Left hindlimb (tissue), 1 donor: ENCODE measurements around the gene PLXNB2.

ENCODE experiments used
- DNase-seq: peaks from one replicate; pipeline ENCODE4 v3.0.0-alpha.2; 2018

PLXNB2 gene

GRCh38 chr22:50297510-50298265 is 9.8 kb downstream of the PLXNB2 start:
- DNase-seq, result no peak

GRCh38 chr22:50296658-50297490 is 10.6 kb downstream of the PLXNB2 start:
- no peak for DNase-seq

GRCh38 chr22:50294319-50294656 is 13.2 kb downstream of the PLXNB2 start:
- DNase-seq, result no peak

- DNase-seq, result peak; percentile 80
Measured at GRCh38 chr22:50293441-50294318, 13.8 kb downstream of the PLXNB2 start.

- no peak for DNase-seq
Measured at GRCh38 chr22:50292643-50293440, 14.6 kb downstream of the PLXNB2 start.

GRCh38 chr22:50289942-50290630 is 17.4 kb downstream of the PLXNB2 start:
- no peak for DNase-seq

- DNase-seq, result no peak
Measured at GRCh38 chr22:50289151-50289941, 18.1 kb downstream of the PLXNB2 start.

GRCh38 chr22:50287731-50288130 is 19.7 kb downstream of the PLXNB2 start:
- DNase-seq, result no peak

GRCh38 chr22:50286701-50287318 is 20.6 kb downstream of the PLXNB2 start:
- DNase-seq, result no peak

- no peak for DNase-seq
Measured at GRCh38 chr22:50286275-50286674, 21.2 kb downstream of the PLXNB2 start.

GRCh38 chr22:50285568-50286229 is 21.7 kb downstream of the PLXNB2 start:
- no peak for DNase-seq

- DNase-seq, result no peak
Measured at GRCh38 chr22:50284479-50284878, 23.0 kb downstream of the PLXNB2 start.

- no peak for DNase-seq
Measured at GRCh38 chr22:50283821-50284220, 23.6 kb downstream of the PLXNB2 start.

GRCh38 chr22:50282361-50283155 is 24.9 kb downstream of the PLXNB2 start:
- DNase-seq, result no peak

GRCh38 chr22:50281957-50282356 is 25.5 kb downstream of the PLXNB2 start:
- DNase-seq, result no peak

GRCh38 chr22:50281384-50281760 is 26.1 kb downstream of the PLXNB2 start:
- DNase-seq, result no peak

GRCh38 chr22:50280708-50281383 is 26.6 kb downstream of the PLXNB2 start:
- DNase-seq, result no peak

- DNase-seq, result no peak
Measured at GRCh38 chr22:50280022-50280707, 27.3 kb downstream of the PLXNB2 start.
